ENCODE measurements around the gene AKT3. TPM values are rescaled to one million over a fixed set of nuclear protein-coding genes. Genes with fewer than 3 reads are reported as not detected.

Gene AKT3
- total RNA-seq, 4 donors from 2014 or later: 42.2 to 66.5 (median 60.0) TPM

DNA sequence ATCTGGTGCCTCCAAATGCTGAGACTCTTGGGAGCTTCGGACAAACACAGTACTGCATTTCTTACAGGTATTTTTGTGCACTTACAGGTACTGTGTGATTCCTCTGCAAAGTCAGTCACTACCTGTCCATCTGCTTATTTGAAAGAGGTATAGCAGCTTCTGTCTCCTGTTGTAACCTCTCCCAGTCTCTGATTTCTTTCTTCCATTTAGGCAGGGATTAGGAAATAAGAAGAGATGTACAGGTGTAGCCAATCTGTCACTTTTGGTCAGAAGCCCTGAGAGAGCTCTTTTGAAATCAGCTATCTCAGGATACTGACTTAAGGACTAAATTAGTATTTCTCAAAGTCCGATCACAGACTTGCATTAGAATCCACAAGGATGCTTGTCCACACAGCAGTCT is 54.0 kb downstream of the AKT3 start:
- TF ChIP-seq, protein P1, sequence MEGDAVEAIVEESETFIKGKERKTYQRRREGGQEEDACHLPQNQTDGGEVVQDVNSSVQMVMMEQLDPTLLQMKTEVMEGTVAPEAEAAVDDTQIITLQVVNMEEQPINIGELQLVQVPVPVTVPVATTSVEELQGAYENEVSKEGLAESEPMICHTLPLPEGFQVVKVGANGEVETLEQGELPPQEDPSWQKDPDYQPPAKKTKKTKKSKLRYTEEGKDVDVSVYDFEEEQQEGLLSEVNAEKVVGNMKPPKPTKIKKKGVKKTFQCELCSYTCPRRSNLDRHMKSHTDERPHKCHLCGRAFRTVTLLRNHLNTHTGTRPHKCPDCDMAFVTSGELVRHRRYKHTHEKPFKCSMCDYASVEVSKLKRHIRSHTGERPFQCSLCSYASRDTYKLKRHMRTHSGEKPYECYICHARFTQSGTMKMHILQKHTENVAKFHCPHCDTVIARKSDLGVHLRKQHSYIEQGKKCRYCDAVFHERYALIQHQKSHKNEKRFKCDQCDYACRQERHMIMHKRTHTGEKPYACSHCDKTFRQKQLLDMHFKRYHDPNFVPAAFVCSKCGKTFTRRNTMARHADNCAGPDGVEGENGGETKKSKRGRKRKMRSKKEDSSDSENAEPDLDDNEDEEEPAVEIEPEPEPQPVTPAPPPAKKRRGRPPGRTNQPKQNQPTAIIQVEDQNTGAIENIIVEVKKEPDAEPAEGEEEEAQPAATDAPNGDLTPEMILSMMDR (IDR thresholded peaks at IDR 0.05; ENCODE audit: low read depth): no peak

GRCh38 chr1:243793298-243793697 is 56.7 kb downstream of the AKT3 start:
- TF ChIP-seq, protein P1 (IDR thresholded peaks at IDR 0.05; ENCODE audit: low read depth): no peak

DNA sequence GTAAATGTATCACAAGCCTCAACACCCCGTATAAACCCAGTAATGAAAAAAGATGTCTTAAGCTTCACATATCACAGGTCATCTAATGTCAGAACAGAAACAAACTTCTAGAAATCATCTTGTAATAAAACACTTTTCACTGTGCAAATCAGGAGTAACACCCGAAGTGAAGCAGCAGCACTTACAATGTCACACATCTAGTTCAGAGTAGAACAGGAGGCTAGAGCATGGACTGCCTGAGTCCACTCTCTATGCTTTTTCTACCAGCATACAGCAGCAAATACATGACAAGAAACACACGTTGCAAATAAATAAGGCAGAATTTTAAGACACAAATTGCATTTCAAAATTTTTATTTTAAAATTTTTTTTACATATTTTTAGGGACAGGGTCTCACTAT is 57.2 kb downstream of the AKT3 start:
- TF ChIP-seq, protein P1 (IDR thresholded peaks at IDR 0.05; ENCODE audit: low read depth): no peak

- TF ChIP-seq, protein P1 (IDR thresholded peaks at IDR 0.05; ENCODE audit: low read depth): no peak
Measured at GRCh38 chr1:243792401-243792800, 57.6 kb downstream of the AKT3 start.

GRCh38 chr1:243791586-243792267 is 58.3 kb downstream of the AKT3 start:
- TF ChIP-seq, protein P1 (IDR thresholded peaks at IDR 0.05; ENCODE audit: low read depth): no peak

- TF ChIP-seq, protein P1 (IDR thresholded peaks at IDR 0.05; ENCODE audit: low read depth): no peak
Measured at GRCh38 chr1:243790404-243790803, 59.6 kb downstream of the AKT3 start.

DNA sequence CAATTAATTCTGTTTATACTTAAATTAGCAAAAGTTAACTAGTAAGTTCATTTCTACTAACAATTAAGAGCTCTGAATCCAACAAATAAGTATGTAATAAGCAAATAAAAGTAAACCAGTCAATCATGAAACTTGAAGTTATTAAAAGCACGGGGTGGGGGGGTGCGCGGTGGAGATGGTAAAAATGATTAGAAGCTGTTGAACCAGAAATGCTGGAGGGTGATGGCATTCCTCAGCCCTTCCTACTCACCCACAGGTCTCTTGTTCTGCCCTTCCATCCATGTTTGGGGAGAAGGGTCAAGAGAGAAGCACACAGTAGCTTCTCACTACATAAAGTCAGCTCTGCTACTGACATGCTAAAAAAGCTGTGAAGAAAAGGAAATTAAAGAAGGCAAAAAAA is 63.5 kb downstream of the AKT3 start:
- TF ChIP-seq, protein P1 (IDR thresholded peaks at IDR 0.05; ENCODE audit: low read depth): no peak
